Glutamatergic neuron (in vitro differentiated cells): Measurements from ENCODE around the gene IQCK. TPM values are rescaled to one million over a fixed set of nuclear protein-coding genes. Genes with fewer than 3 reads are reported as not detected.

Source experiments
- DNase-seq: peaks from one replicate; pipeline ENCODE4 v3.0.0; 2022
- H3K27ac Mint-ChIP-seq: one replicate; pipeline ENCODE4 v1.8.0; 2020; ENCODE audit warnings: mild to moderate bottlenecking, mixed read lengths, inconsistent platforms; ENCODE audit not compliant: unreplicated experiment
- H3K27me3 Mint-ChIP-seq: one replicate; pipeline ENCODE4 v1.8.0; 2020; ENCODE audit warnings: mild to moderate bottlenecking, moderate library complexity, mixed read lengths, inconsistent platforms; ENCODE audit not compliant: unreplicated experiment
- H3K36me3 Mint-ChIP-seq: one replicate; pipeline ENCODE4 v1.8.0; 2020; ENCODE audit warnings: mild to moderate bottlenecking, mixed read lengths, inconsistent platforms; ENCODE audit not compliant: unreplicated experiment
- H3K4me1 Mint-ChIP-seq: one replicate; pipeline ENCODE4 v1.8.0; 2020; ENCODE audit warnings: mild to moderate bottlenecking, low read depth, mixed read lengths, inconsistent platforms; ENCODE audit not compliant: unreplicated experiment
- H3K4me3 Mint-ChIP-seq: one replicate; pipeline ENCODE4 v1.8.0; 2020; ENCODE audit warnings: mild to moderate bottlenecking, mixed read lengths, inconsistent platforms; ENCODE audit not compliant: unreplicated experiment
- H3K9me3 Mint-ChIP-seq: one replicate; pipeline ENCODE4 v1.8.0; 2020; ENCODE audit warnings: mild to moderate bottlenecking, moderate library complexity, mixed read lengths, inconsistent platforms; ENCODE audit not compliant: unreplicated experiment
- CTCF ChIP-seq: fragments of 200-600 bp; sonication (generic); IDR thresholded peaks from one replicate; pipeline ENCODE4 v1.5.0; 2021; ENCODE audit not compliant: partially characterized antibody, unreplicated experiment
- total RNA-seq: library from RNA; stranded (reverse); fragmentation: NEBNext Ultra II Directional; extraction: Animal tissue kit (Norgen Biotek cat#: 25700); gene quantifications from one replicate; pipeline ENCODE4 v1.2.1, GENCODE V29; 2021; ENCODE audit not compliant: unreplicated experiment

Gene IQCK
- total RNA-seq, 1 donor from 2014 or later: 5.1 TPM

- TF ChIP-seq CTCF: no peak
- Mint-ChIP-seq H3K27me3 (no peaks in the 10 kb centered on the region), H3K4me3 (no peak overlapping the region), H3K4me1 (no peaks in the 10 kb centered on the region), H3K36me3 (no peaks in the 10 kb centered on the region), H3K27ac (no peak overlapping the region), H3K9me3 (no peaks in the 10 kb centered on the region)
- DNase-seq: no peak
Measured at GRCh38 chr16:19754644-19755036, 36.6 kb downstream of the IQCK start.

GRCh38 chr16:19755268-19755667 lies 37.2 kb downstream of the IQCK start:
- H3K27ac Mint-ChIP-seq: no peak overlapping the region
- no peak for TF ChIP-seq CTCF
- no peaks in the 10 kb centered on the region for H3K9me3 Mint-ChIP-seq
- H3K4me3 Mint-ChIP-seq: no peak overlapping the region
- H3K27me3 Mint-ChIP-seq: no peaks in the 10 kb centered on the region
- DNase-seq: no peak
- H3K36me3 Mint-ChIP-seq: no peaks in the 10 kb centered on the region
- H3K4me1 Mint-ChIP-seq: no peaks in the 10 kb centered on the region

- no peak for TF ChIP-seq CTCF
- Mint-ChIP-seq H3K9me3 (no peaks in the 10 kb centered on the region), H3K36me3 (no peaks in the 10 kb centered on the region), H3K4me1 (no peaks in the 10 kb centered on the region), H3K27me3 (no peaks in the 10 kb centered on the region), H3K4me3 (no peak overlapping the region), H3K27ac (no peak overlapping the region)
- no peak for DNase-seq
Measured at GRCh38 chr16:19757026-19757425, 39.0 kb downstream of the IQCK start.

- Mint-ChIP-seq H3K27me3 (no peaks in the 10 kb centered on the region), H3K4me3 (no peak overlapping the region)
- DNase-seq: no peak
Measured at GRCh38 chr16:19757762-19758595, 39.9 kb downstream of the IQCK start.

More at GRCh38 chr16:19757762-19758595, 39.9 kb downstream of the IQCK start:
- Mint-ChIP-seq H3K9me3 (no peaks in the 10 kb centered on the region), H3K36me3 (no peaks in the 10 kb centered on the region), H3K4me1 (no peaks in the 10 kb centered on the region), H3K27ac (no peak overlapping the region)
- no peak for TF ChIP-seq CTCF
